SK-N-SH (cell line): Measurements from ENCODE around the gene ASB5. TPM values are rescaled to one million over a fixed set of nuclear protein-coding genes. Genes with fewer than 3 reads are reported as not detected.

Source experiments
- CTCF ChIA-PET: fragments of 300-600, 350-600 bp; formaldehyde crosslinking; extraction: SDS; loops from one replicate; lab custom pipeline; 2021; lab: Yijun Ruan, JAX
- POLR2A ChIA-PET: fragments of 350-600 bp; sonication (Branson Sonifier 250); formaldehyde crosslinking; extraction: SDS; loops from one replicate; lab custom pipeline; 2020; ENCODE audit warnings: antibody characterized with exemption, inconsistent platforms; lab: Yijun Ruan, JAX
- DNase-seq: peaks from one replicate; pipeline ENCODE4 v3.0.0; 2012
- H2AFZ ChIP-seq: fragments of 200-600 bp; sonication (generic); 2 replicates; pipeline ENCODE4 v1.8.1; 2016; ENCODE audit warnings: antibody characterized with exemption, mild to moderate bottlenecking, low read depth
- H3F3A ChIP-seq: fragments of 200-600 bp; sonication (generic); replicated peaks from 2 replicates; pipeline ENCODE3; 2016; ENCODE audit warnings: antibody characterized with exemption, mild to moderate bottlenecking; ENCODE audit not compliant: insufficient read depth
- H3K27ac ChIP-seq, 2 experiments: fragments of 200-500 bp in 1 of 2; fragments of 200-600 bp in 1 of 2; sonication (Bioruptor generic) in 1 of 2; sonication (generic), shearing (Covaris generic) in 1 of 2; 2 replicates each; pipeline versions ENCODE4 v1.5.1 to v1.6.1; 2014 to 2016; ENCODE audit warnings: low read depth in 2 of 2, inconsistent platforms in 1 of 2, low read length in 1 of 2, mild to moderate bottlenecking in 1 of 2, mixed read lengths in 1 of 2
- H3K27me3 ChIP-seq: fragments of 200-600 bp; sonication (generic), shearing (Covaris generic); 2 replicates; pipeline ENCODE4 v1.6.1; 2016; ENCODE audit warnings: mixed run types; ENCODE audit not compliant: insufficient read depth
- H3K36me3 ChIP-seq, 2 experiments: fragments of 200-500 bp in 1 of 2; fragments of 200-600 bp in 1 of 2; sonication (Bioruptor generic) in 1 of 2; sonication (generic) in 1 of 2; replicated peaks in 1 of 2; 2 replicates each; pipeline versions ENCODE3 to v1.5.1; 2014 to 2016; ENCODE audit warnings: low read length in 1 of 2, mild to moderate bottlenecking in 1 of 2; ENCODE audit not compliant: insufficient read depth in 2 of 2, control insufficient read depth in 1 of 2
- H3K4me1 ChIP-seq, 2 experiments: fragments of 200-500 bp in 1 of 2; fragments of 200-600 bp in 1 of 2; sonication (Bioruptor generic) in 1 of 2; sonication (generic), shearing (Covaris generic) in 1 of 2; 2 replicates each; pipeline versions ENCODE4 v1.5.1 to v1.6.1; 2014 to 2016; ENCODE audit warnings: low read depth in 1 of 2, low read length in 1 of 2, mixed run types in 1 of 2; ENCODE audit not compliant: insufficient read depth in 2 of 2, control insufficient read depth in 1 of 2
- H3K4me2 ChIP-seq: fragments of 200-600 bp; sonication (generic), shearing (Covaris generic); 2 replicates; pipeline ENCODE4 v1.6.1; 2017; ENCODE audit warnings: mixed run types
- H3K4me3 ChIP-seq, 2 experiments: fragments of 200-500 bp in 1 of 2; fragments of 200-600 bp in 1 of 2; sonication (Bioruptor generic) in 1 of 2; sonication (generic), shearing (Covaris generic) in 1 of 2; 2 replicates each; pipeline versions ENCODE4 v1.5.1 to v1.8.1; 2014 to 2016; ENCODE audit warnings: low read depth in 2 of 2, inconsistent platforms in 1 of 2, low read length in 1 of 2, mild to moderate bottlenecking in 1 of 2, mixed read lengths in 1 of 2, moderate library complexity in 1 of 2
- H3K79me2 ChIP-seq: fragments of 200-600 bp; sonication (generic); 2 replicates; pipeline ENCODE4 v1.8.1; 2017; ENCODE audit warnings: mild to moderate bottlenecking; ENCODE audit not compliant: insufficient read depth
- H3K9ac ChIP-seq: fragments of 200-600 bp; sonication (generic); 2 replicates; pipeline ENCODE4 v1.6.1; 2017; ENCODE audit warnings: mixed run types
- H3K9me2 ChIP-seq: fragments of 200-600 bp; sonication (generic); 2 replicates; pipeline ENCODE4 v1.6.1; 2017; ENCODE audit warnings: mixed run types
- H3K9me3 ChIP-seq: fragments of 200-600 bp; sonication (generic); 2 replicates; pipeline ENCODE4 v1.6.1; 2017; ENCODE audit warnings: mixed run types, mild to moderate bottlenecking, moderate library complexity
- H4K20me1 ChIP-seq: fragments of 200-600 bp; sonication (generic); 2 replicates; pipeline ENCODE4 v1.6.1; 2017; ENCODE audit warnings: mild to moderate bottlenecking, mixed run types; ENCODE audit not compliant: insufficient read depth
- CHD2 ChIP-seq: fragments of 150-350 bp; IDR thresholded peaks from 2 replicates; pipeline ENCODE4 v1.6.1; 2018; ENCODE audit warnings: low read length; ENCODE audit not compliant: partially characterized antibody
- FOSL2 ChIP-seq: IDR thresholded peaks from 2 replicates; pipeline ENCODE4 v1.4.0; 2012; ENCODE audit warnings: low read depth, mild to moderate bottlenecking, moderate library complexity, borderline replicate concordance
- FOXM1 ChIP-seq: IDR thresholded peaks from 2 replicates; pipeline ENCODE4 v1.4.0; 2012; ENCODE audit warnings: low read depth, mild to moderate bottlenecking
- GATA2 ChIP-seq: sonication (generic); formaldehyde crosslinking; IDR thresholded peaks from 2 replicates; pipeline ENCODE4 v1.5.0; 2020; ENCODE audit warnings: mild to moderate bottlenecking, missing genetic modification reagents
- MXI1 ChIP-seq: IDR thresholded peaks from 2 replicates; pipeline ENCODE4 v1.6.1; 2012; ENCODE audit warnings: mild to moderate bottlenecking, low read depth, low read length, improper control_type of control experiment
- NFIC ChIP-seq: IDR thresholded peaks from 2 replicates; pipeline ENCODE4 v1.4.0; 2012; ENCODE audit warnings: borderline replicate concordance
- NRF1 ChIP-seq: IDR thresholded peaks from 2 replicates; pipeline ENCODE4 v1.6.1; 2012; ENCODE audit warnings: low read depth, mild to moderate bottlenecking, low read length
- POLR2AphosphoS5 ChIP-seq: IDR thresholded peaks from 2 replicates; pipeline ENCODE4 v1.6.1; 2012; ENCODE audit warnings: low read depth, low read length
- RAD21 ChIP-seq: IDR thresholded peaks from 2 replicates; pipeline ENCODE4 v1.6.1; 2012; ENCODE audit warnings: mild to moderate bottlenecking, low read length
- RCOR1 ChIP-seq: fragments of 150-350 bp; IDR thresholded peaks from 2 replicates; pipeline ENCODE4 v1.6.1; 2017; ENCODE audit warnings: antibody characterized with exemption, low read length
- RFX5 ChIP-seq: IDR thresholded peaks from 2 replicates; pipeline ENCODE4 v1.6.1; 2012; ENCODE audit warnings: mild to moderate bottlenecking, improper control_type of control experiment, low read length
- RXRA ChIP-seq: IDR thresholded peaks from 2 replicates; pipeline ENCODE4 v1.4.0; 2012; ENCODE audit warnings: low read depth, mild to moderate bottlenecking, borderline replicate concordance
- SMC3 ChIP-seq: IDR thresholded peaks from 2 replicates; pipeline ENCODE4 v1.6.1; 2012; ENCODE audit warnings: low read depth, low read length, improper control_type of control experiment
- TEAD4 ChIP-seq: IDR thresholded peaks from 2 replicates; pipeline ENCODE4 v1.4.0; 2012; ENCODE audit warnings: mild to moderate bottlenecking, borderline replicate concordance; ENCODE audit not compliant: insufficient read depth
- YY1 ChIP-seq: IDR thresholded peaks from 2 replicates; pipeline ENCODE4 v1.4.0; 2012; ENCODE audit warnings: low read depth, mild to moderate bottlenecking
- polyA plus RNA-seq, 3 experiments: library from polyadenylated mRNA; depleted of rRNA; stranded (reverse); fragments of >200 nt; gene quantifications; 2 replicates each; pipeline ENCODE4 v1.2.3, GENCODE V29; 2012
- TF ChIP-seq, protein P1 (sequence below): IDR thresholded peaks from 2 replicates; pipeline ENCODE4 v1.4.0; 2012; ENCODE audit warnings: low read depth, borderline replicate concordance
- TF ChIP-seq, protein P2 (sequence below): fragments of 150-350 bp; IDR thresholded peaks from 2 replicates; pipeline ENCODE4 v1.6.1; 2016; ENCODE audit warnings: mild to moderate bottlenecking, low read depth, low read length
- TF ChIP-seq, protein P3 (sequence below): IDR thresholded peaks from 2 replicates; pipeline ENCODE4 v1.6.1; 2012; ENCODE audit warnings: mild to moderate bottlenecking, low read depth, low read length, moderate library complexity
- TF ChIP-seq, protein P4 (sequence below): IDR thresholded peaks from 2 replicates; pipeline ENCODE4 v1.4.0; 2012; ENCODE audit warnings: low read depth

ASB5 gene
- polyA plus RNA-seq, 1 of the 3 experiments (the other 2 are of a cell fraction), result 0.13 TPM

DNA sequence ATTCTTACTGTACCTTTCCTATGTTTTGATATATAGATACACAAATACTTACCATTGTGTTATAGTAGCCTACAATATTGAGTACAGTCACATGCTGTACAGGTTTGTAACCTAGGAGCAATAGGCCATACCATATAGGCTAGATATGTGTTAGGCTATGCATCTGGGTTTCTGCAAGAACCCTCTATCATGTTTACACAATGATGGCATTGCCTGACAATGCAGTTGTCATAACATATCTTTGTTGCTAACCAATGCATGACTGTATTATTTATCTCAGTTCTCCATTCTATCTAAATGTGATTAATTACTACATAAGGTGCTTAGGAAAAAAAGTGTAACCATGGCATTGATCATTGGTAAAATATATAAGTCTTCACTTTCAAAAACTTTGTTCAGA, 40.8 kb upstream of the ASB5 start:
- no peak overlapping the region for H3K4me3 ChIP-seq
- no peak for TF ChIP-seq CHD2
- TF ChIP-seq, protein P1, sequence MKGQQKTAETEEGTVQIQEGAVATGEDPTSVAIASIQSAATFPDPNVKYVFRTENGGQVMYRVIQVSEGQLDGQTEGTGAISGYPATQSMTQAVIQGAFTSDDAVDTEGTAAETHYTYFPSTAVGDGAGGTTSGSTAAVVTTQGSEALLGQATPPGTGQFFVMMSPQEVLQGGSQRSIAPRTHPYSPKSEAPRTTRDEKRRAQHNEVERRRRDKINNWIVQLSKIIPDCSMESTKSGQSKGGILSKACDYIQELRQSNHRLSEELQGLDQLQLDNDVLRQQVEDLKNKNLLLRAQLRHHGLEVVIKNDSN, result no peak
- no peak for TF ChIP-seq FOXM1
- no peak for TF ChIP-seq NFIC
- TF ChIP-seq, protein P2, sequence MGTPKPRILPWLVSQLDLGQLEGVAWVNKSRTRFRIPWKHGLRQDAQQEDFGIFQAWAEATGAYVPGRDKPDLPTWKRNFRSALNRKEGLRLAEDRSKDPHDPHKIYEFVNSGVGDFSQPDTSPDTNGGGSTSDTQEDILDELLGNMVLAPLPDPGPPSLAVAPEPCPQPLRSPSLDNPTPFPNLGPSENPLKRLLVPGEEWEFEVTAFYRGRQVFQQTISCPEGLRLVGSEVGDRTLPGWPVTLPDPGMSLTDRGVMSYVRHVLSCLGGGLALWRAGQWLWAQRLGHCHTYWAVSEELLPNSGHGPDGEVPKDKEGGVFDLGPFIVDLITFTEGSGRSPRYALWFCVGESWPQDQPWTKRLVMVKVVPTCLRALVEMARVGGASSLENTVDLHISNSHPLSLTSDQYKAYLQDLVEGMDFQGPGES, result no peak
- no peak for TF ChIP-seq TEAD4
- no peak for TF ChIP-seq YY1
- TF ChIP-seq, protein P3, sequence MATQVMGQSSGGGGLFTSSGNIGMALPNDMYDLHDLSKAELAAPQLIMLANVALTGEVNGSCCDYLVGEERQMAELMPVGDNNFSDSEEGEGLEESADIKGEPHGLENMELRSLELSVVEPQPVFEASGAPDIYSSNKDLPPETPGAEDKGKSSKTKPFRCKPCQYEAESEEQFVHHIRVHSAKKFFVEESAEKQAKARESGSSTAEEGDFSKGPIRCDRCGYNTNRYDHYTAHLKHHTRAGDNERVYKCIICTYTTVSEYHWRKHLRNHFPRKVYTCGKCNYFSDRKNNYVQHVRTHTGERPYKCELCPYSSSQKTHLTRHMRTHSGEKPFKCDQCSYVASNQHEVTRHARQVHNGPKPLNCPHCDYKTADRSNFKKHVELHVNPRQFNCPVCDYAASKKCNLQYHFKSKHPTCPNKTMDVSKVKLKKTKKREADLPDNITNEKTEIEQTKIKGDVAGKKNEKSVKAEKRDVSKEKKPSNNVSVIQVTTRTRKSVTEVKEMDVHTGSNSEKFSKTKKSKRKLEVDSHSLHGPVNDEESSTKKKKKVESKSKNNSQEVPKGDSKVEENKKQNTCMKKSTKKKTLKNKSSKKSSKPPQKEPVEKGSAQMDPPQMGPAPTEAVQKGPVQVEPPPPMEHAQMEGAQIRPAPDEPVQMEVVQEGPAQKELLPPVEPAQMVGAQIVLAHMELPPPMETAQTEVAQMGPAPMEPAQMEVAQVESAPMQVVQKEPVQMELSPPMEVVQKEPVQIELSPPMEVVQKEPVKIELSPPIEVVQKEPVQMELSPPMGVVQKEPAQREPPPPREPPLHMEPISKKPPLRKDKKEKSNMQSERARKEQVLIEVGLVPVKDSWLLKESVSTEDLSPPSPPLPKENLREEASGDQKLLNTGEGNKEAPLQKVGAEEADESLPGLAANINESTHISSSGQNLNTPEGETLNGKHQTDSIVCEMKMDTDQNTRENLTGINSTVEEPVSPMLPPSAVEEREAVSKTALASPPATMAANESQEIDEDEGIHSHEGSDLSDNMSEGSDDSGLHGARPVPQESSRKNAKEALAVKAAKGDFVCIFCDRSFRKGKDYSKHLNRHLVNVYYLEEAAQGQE, result no peak
- no peak for TF ChIP-seq RFX5
- no peak for TF ChIP-seq RXRA
- no peak for TF ChIP-seq GATA2 (CRISPR knock-in tag)
- no peak for TF ChIP-seq NRF1
- TF ChIP-seq SMC3, result no peak
- TF ChIP-seq RAD21, result no peak
- no peak for TF ChIP-seq FOSL2
- TF ChIP-seq MXI1, result no peak
- no peak for TF ChIP-seq POLR2AphosphoS5
- TF ChIP-seq, protein P4, sequence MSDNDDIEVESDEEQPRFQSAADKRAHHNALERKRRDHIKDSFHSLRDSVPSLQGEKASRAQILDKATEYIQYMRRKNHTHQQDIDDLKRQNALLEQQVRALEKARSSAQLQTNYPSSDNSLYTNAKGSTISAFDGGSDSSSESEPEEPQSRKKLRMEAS, result no peak
- TF ChIP-seq RCOR1, result no peak
- TF ChIP-seq, all 33 proteins: peak for 0
- no peaks in the 10 kb centered on the region for H3K36me3 ChIP-seq
- ChIA-PET POLR2A (no interaction called here), CTCF (no interaction called here)
- no peaks in the 10 kb centered on the region for H3K79me2 ChIP-seq
- H3K9ac ChIP-seq, result no peak overlapping the region
- H3K27me3 ChIP-seq, result no peaks in the 10 kb centered on the region
- no peak for DNase-seq
- no peak overlapping the region for H2AFZ ChIP-seq
- no peak overlapping the region for H3K27ac ChIP-seq
- H3K9me3 ChIP-seq, result no peaks in the 10 kb centered on the region
- no peaks in the 10 kb centered on the region for H3K9me2 ChIP-seq
- H3F3A ChIP-seq, result no peaks in the 10 kb centered on the region
- no peaks in the 10 kb centered on the region; a peak in 1 of 4 replicates for H3K4me1 ChIP-seq
- H3K4me2 ChIP-seq, result no peak overlapping the region
- no peaks in the 10 kb centered on the region for H4K20me1 ChIP-seq
